Coronary artery (tissue), 2 donors: ENCODE data around the gene FAM177A1.
"Not testable (repeated sequence)": the region's sequence is repeated elsewhere in the genome, so short reads cannot be mapped to it uniquely, and the experiment has no call there.

Source experiments
- DNase-seq: peaks from one replicate; pipeline ENCODE4 v3.0.0-alpha.2; 2017; ENCODE audit warnings: low spot score
- H3K27ac ChIP-seq, 2 donors: fragments of 200-600 bp; sonication (generic); one replicate each; pipeline ENCODE4 v1.5.1; 2016 to 2019
- H3K4me3 ChIP-seq: fragments of 200-600 bp; sonication (generic); 2 replicates; pipeline ENCODE4 v1.5.1; 2016; ENCODE audit warnings: mild to moderate bottlenecking, moderate library complexity
- CTCF ChIP-seq: fragments of 200-600 bp; sonication (generic); IDR thresholded peaks from one replicate; pipeline ENCODE4 v1.5.1; 2019; ENCODE audit warnings: antibody characterized with exemption

The FAM177A1 gene

GRCh38 chr14:35028435-35028834 lies 17.6 kb upstream of the FAM177A1 start:
- Histone ChIP-seq H3K4me3 (no peak overlapping the region), H3K27ac (no peak overlapping the region)
- DNase-seq: no peak
- TF ChIP-seq CTCF: no peak

DNA sequence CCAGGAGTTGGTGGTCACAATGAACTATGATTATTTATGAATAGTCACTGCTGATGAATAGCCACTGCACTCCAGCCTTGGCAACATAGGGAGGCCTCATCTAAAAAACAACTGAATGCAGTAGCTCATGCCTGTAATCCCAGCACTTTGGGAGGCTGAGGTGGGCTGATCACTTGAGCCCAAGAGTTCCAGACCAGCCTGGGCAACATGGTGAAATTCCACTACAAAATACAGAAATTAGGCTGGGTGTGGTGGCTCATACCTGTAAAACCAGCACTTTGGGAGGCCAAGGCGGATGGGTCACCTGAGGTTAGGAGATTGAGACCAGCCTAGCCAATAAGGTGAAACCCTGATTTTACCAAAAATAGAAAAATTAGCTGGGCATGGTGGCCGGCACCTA lies 13.5 kb upstream of the FAM177A1 start:
- H3K4me3 ChIP-seq: no peak overlapping the region
- TF ChIP-seq CTCF: no peak
- DNase-seq: no peak
- H3K27ac ChIP-seq: no peak overlapping the region

- Histone ChIP-seq H3K27ac (no peak overlapping the region), H3K4me3 (no peak overlapping the region)
- no peak for TF ChIP-seq CTCF
- no peak for DNase-seq
These were observed 11.6 kb upstream of the FAM177A1 start for GRCh38 chr14:35034440-35034833.

GRCh38 chr14:35034944-35035554 lies 11.0 kb upstream of the FAM177A1 start:
- H3K27ac ChIP-seq, DNase-seq: not testable (repeated sequence)

DNA sequence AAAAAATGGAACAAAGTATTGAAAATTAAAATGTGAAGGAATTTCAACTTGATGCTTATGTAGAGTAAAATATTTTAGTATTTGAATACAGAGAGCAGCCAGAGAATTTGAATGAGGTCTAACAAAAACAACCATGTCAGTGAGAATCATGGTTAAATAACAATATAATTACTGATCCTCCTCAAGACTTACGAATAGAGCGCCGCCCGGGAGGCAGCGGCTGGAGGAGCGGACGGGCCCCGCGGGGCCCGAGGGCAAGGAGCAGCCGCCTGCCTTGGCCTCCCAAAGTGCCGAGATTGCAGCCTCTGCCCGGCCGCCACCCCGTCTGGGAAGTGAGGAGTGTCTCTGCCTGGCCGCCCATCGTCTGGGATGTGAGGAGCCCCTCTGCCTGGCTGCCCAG lies 7.8 kb upstream of the FAM177A1 start:
- not testable (repeated sequence) for DNase-seq, H3K4me3 ChIP-seq

More at GRCh38 chr14:35034944-35035554, 11.0 kb upstream of the FAM177A1 start:
- not testable (repeated sequence) for H3K4me3 ChIP-seq

GRCh38 chr14:35042632-35043031 lies 3.4 kb upstream of the FAM177A1 start:
- no peak for DNase-seq
- no peak for TF ChIP-seq CTCF
- Histone ChIP-seq H3K27ac (no peak overlapping the region), H3K4me3 (no peak overlapping the region)

More for the DNA sequence above, 7.8 kb upstream of the FAM177A1 start:
- H3K27ac ChIP-seq: not testable (repeated sequence)

DNA sequence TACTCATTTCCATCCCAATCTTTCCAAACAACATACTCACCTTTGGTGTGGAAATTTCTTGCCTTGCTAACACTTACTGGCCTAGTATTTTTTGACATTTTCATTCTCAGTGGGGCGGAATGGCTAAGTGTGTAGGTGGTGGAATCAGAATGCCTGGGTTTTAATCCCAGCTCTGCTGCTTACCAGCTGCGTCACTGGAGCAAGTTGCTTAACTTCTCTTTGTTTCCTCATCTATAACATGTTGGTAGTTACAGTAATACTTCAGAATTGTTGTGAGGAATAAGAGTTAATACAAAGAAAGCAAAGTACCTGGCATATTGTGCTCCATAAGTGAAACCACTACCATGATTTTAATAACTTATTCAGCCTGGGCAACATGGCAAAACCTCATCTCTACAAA lies 3.0 kb upstream of the FAM177A1 start:
- no peak for TF ChIP-seq CTCF
- DNase-seq: no peak
- no peak overlapping the region for H3K4me3 ChIP-seq
- no peak overlapping the region for H3K27ac ChIP-seq

- H3K27ac ChIP-seq: peak overlapping the region; percentile 98
- H3K4me3 ChIP-seq: peak overlapping the region; percentile 79
- no peak for DNase-seq
- no peak for TF ChIP-seq CTCF
These were observed 904 bp upstream of the FAM177A1 start for GRCh38 chr14:35044939-35045797.
